HepG2 (cell line): ENCODE results near the gene PHF5A. TPM values are rescaled to one million over a fixed set of nuclear protein-coding genes. Genes with fewer than 3 reads are reported as not detected.

ENCODE experiments used
- ATAC-seq: fragments of 200-7000 bp; cut with Tn5 transposase; 3 replicates; pipeline ENCODE4 v1.9.1; 2020; ENCODE audit warnings: mild to moderate bottlenecking, moderate library complexity
- BruUV-seq: library from RNA; stranded (reverse); fragments of 400-500 nt; replicated peaks from 2 replicates; lab custom pipeline; 2021; lab: Mats Ljungman, UMichigan
- CTCF ChIA-PET: fragments of 300-600 bp; formaldehyde crosslinking; extraction: SDS; loops from one replicate; lab custom pipeline; 2021; ENCODE audit warnings: low total read pairs, inconsistent platforms, low intra/inter-chr PET ratio; lab: Yijun Ruan, JAX
- POLR2A ChIA-PET: fragments of 350-600 bp; sonication (Branson Sonifier 250); formaldehyde crosslinking; loops from one replicate; lab custom pipeline; 2020; ENCODE audit warnings: antibody characterized with exemption, inconsistent platforms; lab: Yijun Ruan, JAX
- DNase-seq: peaks from one replicate; pipeline ENCODE4 v3.0.0-alpha.2; 2015; ENCODE audit warnings: low spot score
- FAIRE-seq: peaks from 3 replicates; lab custom pipeline; 2011; peaks lifted over from hg19 to GRCh38; lab: Jason Lieb, UNC
- H2AFZ ChIP-seq: one replicate; pipeline ENCODE4 v1.6.1; 2011; ENCODE audit warnings: low read length, inconsistent platforms
- H3K27ac ChIP-seq: fragments of 300-600 bp; 3 replicates; pipeline ENCODE4 v1.8.0; 2011; ENCODE audit warnings: mixed run types, mild to moderate bottlenecking, mixed read lengths, low read length, inconsistent platforms; ENCODE audit not compliant: insufficient read depth; ENCODE audit errors: extremely low read length
- H3K27me3 ChIP-seq, 2 experiments: fragments of 200-600 bp in 1 of 2; 2 replicates in 1 of 2; 3 replicates in 1 of 2; pipeline versions ENCODE4 v1.6.0 to v1.8.0; 2011; ENCODE audit warnings: low read length in 2 of 2, mild to moderate bottlenecking in 2 of 2, moderate library complexity in 2 of 2, inconsistent platforms in 1 of 2; ENCODE audit not compliant: insufficient read depth in 2 of 2, control insufficient read depth in 1 of 2
- H3K36me3 ChIP-seq, 2 experiments: fragments of 200-600 bp in 1 of 2; replicated peaks in 1 of 2; 2 replicates in 1 of 2; 3 replicates in 1 of 2; pipeline versions ENCODE4 v1.5.1 to v1.8.0; 2011; ENCODE audit warnings: low read length in 2 of 2, inconsistent platforms in 1 of 2; ENCODE audit not compliant: insufficient read depth in 2 of 2, control insufficient read depth in 1 of 2
- H3K4me1 ChIP-seq: 2 replicates; pipeline ENCODE4 v1.5.1; 2012; ENCODE audit warnings: low read length, inconsistent platforms; ENCODE audit not compliant: insufficient read depth
- H3K4me2 ChIP-seq: 2 replicates; pipeline ENCODE4 v1.6.0; 2011; ENCODE audit warnings: low read depth, low read length, inconsistent platforms
- H3K4me3 ChIP-seq, 3 experiments: fragments of 200-600 bp in 1 of 3; sonication (generic), shearing (Covaris generic) in 1 of 3; replicated peaks in 1 of 3; 2 replicates each; pipeline ENCODE4 v1.5.1; 2011 to 2016; ENCODE audit warnings: low read length in 3 of 3, inconsistent platforms in 2 of 3, low read depth in 2 of 3, mild to moderate bottlenecking in 2 of 3, control low read depth in 1 of 3, mixed read lengths in 1 of 3; ENCODE audit not compliant: insufficient read depth in 1 of 3
- H3K79me2 ChIP-seq: one replicate; pipeline ENCODE4 v1.6.1; 2011; ENCODE audit warnings: low read length, inconsistent platforms; ENCODE audit not compliant: insufficient read depth
- H3K9ac ChIP-seq: 2 replicates; pipeline ENCODE4 v1.6.0; 2011; ENCODE audit warnings: mild to moderate bottlenecking, low read depth, low read length, inconsistent platforms; ENCODE audit not compliant: insufficient read depth
- H3K9me3 ChIP-seq: 2 replicates; pipeline ENCODE4 v1.5.1; 2012; ENCODE audit warnings: mild to moderate bottlenecking, low read length
- H4K20me1 ChIP-seq: 2 replicates; pipeline ENCODE4 v1.6.0; 2011; ENCODE audit warnings: inconsistent platforms, mild to moderate bottlenecking, low read length, moderate library complexity; ENCODE audit not compliant: insufficient read depth
- CC2D1A ChIP-seq: sonication (generic); formaldehyde crosslinking; IDR thresholded peaks from 2 replicates; pipeline ENCODE4 v1.8.1; 2023; ENCODE audit warnings: mild to moderate bottlenecking, missing genetic modification reagents
- ELF1 ChIP-seq: sonication (generic); formaldehyde crosslinking; IDR thresholded peaks from 2 replicates; pipeline ENCODE4 v1.4.0; 2020; ENCODE audit warnings: missing genetic modification reagents
- IKZF4 ChIP-seq: sonication (generic); formaldehyde crosslinking; IDR thresholded peaks from 2 replicates; pipeline ENCODE4 v1.5.1; 2020; ENCODE audit warnings: borderline replicate concordance, mild to moderate bottlenecking, low read depth, missing genetic modification reagents; ENCODE audit errors: not compliant biosample characterization
- PAXIP1 ChIP-seq: sonication (generic); formaldehyde crosslinking; conservative IDR thresholded peaks from 2 replicates; pipeline ENCODE4 v1.4.0; 2020; ENCODE audit warnings: mild to moderate bottlenecking, missing genetic modification reagents, moderate library complexity
- RBFOX2 ChIP-seq: fragments of 200-400 bp; formaldehyde crosslinking; IDR thresholded peaks from 2 replicates; pipeline ENCODE4 v1.6.1; 2017; ENCODE audit warnings: low read depth, mild to moderate bottlenecking, low read length
- SMAD3 ChIP-seq: sonication (generic); formaldehyde crosslinking; IDR thresholded peaks from 2 replicates; pipeline ENCODE4 v1.4.0; 2020; ENCODE audit warnings: missing genetic modification reagents
- WGBS: methylation state at CpG from one replicate; pipeline ENCODE4 v1.1.6; 2017; ENCODE audit warnings: low lambda C conversion rate; 5-methylcytosine and 5-hydroxymethylcytosine counted together
- in situ Hi-C: cut with HindIII; loops from 2 replicates; pipeline ENCODE4 v1.10.0; 2017; ENCODE audit warnings: low pct_unique_long_range_greater_than_20kb; ENCODE audit not compliant: extremely low pct_ligation_motif_present
- intact Hi-C: fragments of 100-400 bp; cut with micrococcal nuclease; formaldehyde crosslinking; loops from one replicate; pipeline ENCODE4 v1.10.0; 2022; ENCODE audit not compliant: unreplicated experiment
- polyA plus RNA-seq, 8 experiments: library from polyadenylated mRNA; depleted of rRNA in 3 of 8; stranded (reverse) in 7 of 8; unstranded in 1 of 8; fragments of >200 nt; fragmentation: Illumina TruSeq in 4 of 8; extraction: Trizol in 4 of 8; gene quantifications; 2 replicates each; pipeline versions ENCODE4 v1.2.1 to v1.2.3, GENCODE V29; 2011 to 2016; ENCODE audit warnings: low read depth in 4 of 8, missing spikeins in 1 of 8, mixed read lengths in 1 of 8; ENCODE audit not compliant: insufficient read depth in 1 of 8
- total RNA-seq, 5 experiments: library from RNA; depleted of rRNA; stranded (reverse); fragments of >200 nt; fragmentation: Illumina TruSeq; extraction: Trizol; gene quantifications; 2 replicates each; pipeline ENCODE4 v1.2.3, GENCODE V29; 2016; ENCODE audit warnings: low read depth in 1 of 5
- TF ChIP-seq, protein P1 (sequence below): IDR thresholded peaks from 2 replicates; pipeline ENCODE4 v1.6.1; 2018; ENCODE audit warnings: missing genetic modification reagents
- TF ChIP-seq, protein P2 (sequence below): sonication (generic); formaldehyde crosslinking; IDR thresholded peaks from 2 replicates; pipeline ENCODE4 v1.4.0; 2020; ENCODE audit warnings: missing genetic modification reagents, borderline replicate concordance
- TF ChIP-seq, protein P3 (sequence below): sonication (generic); formaldehyde crosslinking; IDR thresholded peaks from 2 replicates; pipeline ENCODE4 v1.4.0; 2020; ENCODE audit warnings: mild to moderate bottlenecking, missing genetic modification reagents
- TF ChIP-seq, protein P4 (sequence below): sonication (generic); formaldehyde crosslinking; IDR thresholded peaks from 2 replicates; pipeline ENCODE4 v1.8.1; 2023; ENCODE audit warnings: missing genetic modification reagents, inconsistent platforms, borderline replicate concordance

PHF5A gene
- total and polyA plus RNA-seq, 2 of the 13 experiments (the other 11 are each of a cell fraction or from before 2014, with no cell fraction given): 56.6 to 105 TPM

DNA sequence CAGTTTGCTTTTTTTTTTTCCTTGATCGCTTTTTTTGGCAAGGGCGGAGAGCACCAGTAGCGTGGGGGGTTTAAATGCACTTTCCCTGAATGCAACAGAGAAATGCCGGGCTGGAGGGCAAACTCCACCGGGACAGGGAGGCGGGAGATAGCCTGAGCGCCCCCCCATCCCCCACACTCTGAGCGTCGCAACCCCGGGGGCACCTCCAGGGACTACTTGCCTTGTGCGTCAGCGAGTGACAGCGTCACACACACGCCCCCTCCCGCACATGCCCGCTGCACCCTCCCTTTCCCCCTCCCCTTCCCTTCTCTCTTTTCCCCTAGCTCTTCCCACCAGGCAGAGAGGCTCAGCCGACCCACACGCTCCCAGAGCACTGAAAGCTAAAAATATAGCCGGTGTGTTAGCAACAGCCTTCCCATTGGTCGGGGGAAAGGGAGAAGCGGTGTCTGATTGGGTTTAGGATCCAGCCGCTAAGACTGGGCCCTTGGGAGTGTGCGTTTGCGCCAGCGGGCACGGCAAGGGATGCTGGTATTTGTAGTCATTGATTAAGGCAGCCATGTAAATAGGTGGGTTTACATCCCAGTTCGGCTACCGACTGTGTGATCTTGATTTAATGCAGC lies 20.2 kb downstream of the PHF5A start:
- intact Hi-C loops (loop anchor here (1.0 to 10.0 kb wide), 2 partner anchors 21 to 163 kb away; partner anchors contain the start of genes ACO2 and RANGAP1), in situ Hi-C loops (no loop called here)
- Histone ChIP-seq H3K79me2 (peaks cover 37% of the 10 kb centered on the region), H3K27me3 (no peaks in the 10 kb centered on the region; a peak in 1 of 5 replicates), H2AFZ (no peak overlapping the region), H3K9me3 (no peaks in the 10 kb centered on the region), H3K36me3 (no peaks in the 10 kb centered on the region), H3K4me2 (peak overlapping the region; percentile 91), H3K27ac (peak overlapping the region; percentile 100), H3K4me3 (peak overlapping the region; percentile 89 to 97 (median 90)), H4K20me1 (no peaks in the 10 kb centered on the region), H3K9ac (peak overlapping the region; percentile 99), H3K4me1 (peaks cover 16% of the 10 kb centered on the region)
- CTCF ChIA-PET: no interaction called here
- WGBS: under 1% methylated on average over 27 of the region's 28 CpGs
- POLR2A ChIA-PET: interaction anchor here (0.6 to 5.2 kb wide), 26 partner anchors 9 to 592 kb away, joined by 3 to 122 read pairs (median 4); partner anchors contain the start of genes ACO2, PHF5A, RANGAP1 and ST13
- peak; percentile 99 for DNase-seq
- no TSS peak for BruUV-seq
- peak; percentile 80 for ATAC-seq
- FAIRE-seq: peak; percentile 99
- TF ChIP-seq RBFOX2 (no peak), IKZF4 (CRISPR knock-in tag) (no peak), CC2D1A (CRISPR knock-in tag) (0 out of 2 replicates have a peak, but pooled peaks have one; percentile 22), PAXIP1 (CRISPR knock-in tag) (peak; percentile 84), SMAD3 (CRISPR knock-in tag) (0 out of 2 replicates have a peak, but pooled peaks have one; percentile 16), ELF1 (CRISPR knock-in tag) (peak; percentile 45; the same call in 1 of the 2 replicates)
- TF ChIP-seq, protein P1, sequence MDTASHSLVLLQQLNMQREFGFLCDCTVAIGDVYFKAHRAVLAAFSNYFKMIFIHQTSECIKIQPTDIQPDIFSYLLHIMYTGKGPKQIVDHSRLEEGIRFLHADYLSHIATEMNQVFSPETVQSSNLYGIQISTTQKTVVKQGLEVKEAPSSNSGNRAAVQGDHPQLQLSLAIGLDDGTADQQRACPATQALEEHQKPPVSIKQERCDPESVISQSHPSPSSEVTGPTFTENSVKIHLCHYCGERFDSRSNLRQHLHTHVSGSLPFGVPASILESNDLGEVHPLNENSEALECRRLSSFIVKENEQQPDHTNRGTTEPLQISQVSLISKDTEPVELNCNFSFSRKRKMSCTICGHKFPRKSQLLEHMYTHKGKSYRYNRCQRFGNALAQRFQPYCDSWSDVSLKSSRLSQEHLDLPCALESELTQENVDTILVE (CRISPR knock-in tag): 0 out of 2 replicates have a peak, but pooled peaks have one; percentile 10
- TF ChIP-seq, protein P2, sequence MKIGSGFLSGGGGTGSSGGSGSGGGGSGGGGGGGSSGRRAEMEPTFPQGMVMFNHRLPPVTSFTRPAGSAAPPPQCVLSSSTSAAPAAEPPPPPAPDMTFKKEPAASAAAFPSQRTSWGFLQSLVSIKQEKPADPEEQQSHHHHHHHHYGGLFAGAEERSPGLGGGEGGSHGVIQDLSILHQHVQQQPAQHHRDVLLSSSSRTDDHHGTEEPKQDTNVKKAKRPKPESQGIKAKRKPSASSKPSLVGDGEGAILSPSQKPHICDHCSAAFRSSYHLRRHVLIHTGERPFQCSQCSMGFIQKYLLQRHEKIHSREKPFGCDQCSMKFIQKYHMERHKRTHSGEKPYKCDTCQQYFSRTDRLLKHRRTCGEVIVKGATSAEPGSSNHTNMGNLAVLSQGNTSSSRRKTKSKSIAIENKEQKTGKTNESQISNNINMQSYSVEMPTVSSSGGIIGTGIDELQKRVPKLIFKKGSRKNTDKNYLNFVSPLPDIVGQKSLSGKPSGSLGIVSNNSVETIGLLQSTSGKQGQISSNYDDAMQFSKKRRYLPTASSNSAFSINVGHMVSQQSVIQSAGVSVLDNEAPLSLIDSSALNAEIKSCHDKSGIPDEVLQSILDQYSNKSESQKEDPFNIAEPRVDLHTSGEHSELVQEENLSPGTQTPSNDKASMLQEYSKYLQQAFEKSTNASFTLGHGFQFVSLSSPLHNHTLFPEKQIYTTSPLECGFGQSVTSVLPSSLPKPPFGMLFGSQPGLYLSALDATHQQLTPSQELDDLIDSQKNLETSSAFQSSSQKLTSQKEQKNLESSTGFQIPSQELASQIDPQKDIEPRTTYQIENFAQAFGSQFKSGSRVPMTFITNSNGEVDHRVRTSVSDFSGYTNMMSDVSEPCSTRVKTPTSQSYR (CRISPR knock-in tag): peak; percentile 98
- TF ChIP-seq, protein P3, sequence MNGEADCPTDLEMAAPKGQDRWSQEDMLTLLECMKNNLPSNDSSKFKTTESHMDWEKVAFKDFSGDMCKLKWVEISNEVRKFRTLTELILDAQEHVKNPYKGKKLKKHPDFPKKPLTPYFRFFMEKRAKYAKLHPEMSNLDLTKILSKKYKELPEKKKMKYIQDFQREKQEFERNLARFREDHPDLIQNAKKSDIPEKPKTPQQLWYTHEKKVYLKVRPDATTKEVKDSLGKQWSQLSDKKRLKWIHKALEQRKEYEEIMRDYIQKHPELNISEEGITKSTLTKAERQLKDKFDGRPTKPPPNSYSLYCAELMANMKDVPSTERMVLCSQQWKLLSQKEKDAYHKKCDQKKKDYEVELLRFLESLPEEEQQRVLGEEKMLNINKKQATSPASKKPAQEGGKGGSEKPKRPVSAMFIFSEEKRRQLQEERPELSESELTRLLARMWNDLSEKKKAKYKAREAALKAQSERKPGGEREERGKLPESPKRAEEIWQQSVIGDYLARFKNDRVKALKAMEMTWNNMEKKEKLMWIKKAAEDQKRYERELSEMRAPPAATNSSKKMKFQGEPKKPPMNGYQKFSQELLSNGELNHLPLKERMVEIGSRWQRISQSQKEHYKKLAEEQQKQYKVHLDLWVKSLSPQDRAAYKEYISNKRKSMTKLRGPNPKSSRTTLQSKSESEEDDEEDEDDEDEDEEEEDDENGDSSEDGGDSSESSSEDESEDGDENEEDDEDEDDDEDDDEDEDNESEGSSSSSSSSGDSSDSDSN (CRISPR knock-in tag): peak; percentile 45; the same call in 1 of the 2 replicates
- TF ChIP-seq, protein P4, sequence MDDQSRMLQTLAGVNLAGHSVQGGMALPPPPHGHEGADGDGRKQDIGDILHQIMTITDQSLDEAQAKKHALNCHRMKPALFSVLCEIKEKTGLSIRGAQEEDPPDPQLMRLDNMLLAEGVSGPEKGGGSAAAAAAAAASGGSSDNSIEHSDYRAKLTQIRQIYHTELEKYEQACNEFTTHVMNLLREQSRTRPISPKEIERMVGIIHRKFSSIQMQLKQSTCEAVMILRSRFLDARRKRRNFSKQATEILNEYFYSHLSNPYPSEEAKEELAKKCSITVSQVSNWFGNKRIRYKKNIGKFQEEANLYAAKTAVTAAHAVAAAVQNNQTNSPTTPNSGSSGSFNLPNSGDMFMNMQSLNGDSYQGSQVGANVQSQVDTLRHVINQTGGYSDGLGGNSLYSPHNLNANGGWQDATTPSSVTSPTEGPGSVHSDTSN: no peak
